Loucy (cell line): ENCODE results near the gene ADAMTS12.
"Not testable (repeated sequence)": the region's sequence is repeated elsewhere in the genome, so short reads cannot be mapped to it uniquely, and the experiment has no call there.

Experiments used
- H2AFZ ChIP-seq: fragments of 200-600 bp; sonication (generic); 2 replicates; pipeline ENCODE4 v1.6.0; 2016; ENCODE audit warnings: antibody characterized with exemption, mild to moderate bottlenecking, low read length, moderate library complexity
- H3F3A ChIP-seq: fragments of 200-600 bp; 2 replicates; pipeline ENCODE4 v1.6.0; 2016; ENCODE audit warnings: antibody characterized with exemption, low read depth, mild to moderate bottlenecking
- H3K27me3 ChIP-seq: fragments of 200-600 bp; sonication (generic); 2 replicates; pipeline ENCODE4 v1.6.1; 2014; ENCODE audit warnings: low read length, mild to moderate bottlenecking; ENCODE audit not compliant: insufficient read depth, poor library complexity, severe bottlenecking
- H3K36me3 ChIP-seq: fragments of 200-600 bp; sonication (generic); 2 replicates; pipeline ENCODE4 v1.6.1; 2016; ENCODE audit warnings: low read length; ENCODE audit not compliant: insufficient read depth
- H3K4me1 ChIP-seq: fragments of 200-600 bp; sonication (generic); 2 replicates; pipeline ENCODE4 v1.5.1; 2014; ENCODE audit warnings: low read length, mild to moderate bottlenecking; ENCODE audit not compliant: insufficient read depth, poor library complexity, severe bottlenecking
- H3K4me2 ChIP-seq: fragments of 200-600 bp; sonication (generic); 2 replicates; pipeline ENCODE4 v1.6.0; 2014; ENCODE audit warnings: antibody characterized with exemption, low read length, low read depth, mild to moderate bottlenecking; ENCODE audit not compliant: poor library complexity, severe bottlenecking
- H3K4me3 ChIP-seq: fragments of 200-600 bp; sonication (generic); 2 replicates; pipeline ENCODE4 v1.5.1; 2014; ENCODE audit warnings: low read length, mild to moderate bottlenecking, mixed read lengths; ENCODE audit not compliant: poor library complexity, severe bottlenecking
- H3K79me2 ChIP-seq: fragments of 200-600 bp; sonication (generic); 2 replicates; pipeline ENCODE4 v1.6.1; 2014; ENCODE audit warnings: low read length; ENCODE audit not compliant: insufficient read depth
- H3K9ac ChIP-seq: fragments of 200-600 bp; sonication (generic); 2 replicates; pipeline ENCODE4 v1.6.0; 2014; ENCODE audit warnings: mild to moderate bottlenecking, low read depth, low read length, moderate library complexity; ENCODE audit not compliant: poor library complexity, severe bottlenecking
- H3K9me2 ChIP-seq: fragments of 200-600 bp; sonication (generic); replicated peaks from 2 replicates; pipeline ENCODE4 v1.6.1; 2016; ENCODE audit warnings: low read depth, low read length, mixed read lengths
- H3K9me3 ChIP-seq: fragments of 200-600 bp; sonication (generic); 2 replicates; pipeline ENCODE4 v1.6.1; 2014; ENCODE audit warnings: mild to moderate bottlenecking, antibody characterized with exemption, low read length, low read depth; ENCODE audit not compliant: insufficient read depth
- H4K20me1 ChIP-seq: fragments of 200-600 bp; sonication (generic); 2 replicates; pipeline ENCODE4 v1.6.0; 2014; ENCODE audit warnings: antibody characterized with exemption, low read length, mild to moderate bottlenecking; ENCODE audit not compliant: insufficient read depth, poor library complexity, severe bottlenecking
- CTCF ChIP-seq: fragments of 200-600 bp; sonication (generic); conservative IDR thresholded peaks from 2 replicates; pipeline ENCODE4 v1.5.1; 2014; ENCODE audit warnings: mild to moderate bottlenecking, antibody characterized with exemption, low read length
- EZH2phosphoT487 ChIP-seq: fragments of 200-600 bp; IDR thresholded peaks from 2 replicates; pipeline ENCODE4 v1.6.1; 2018; ENCODE audit warnings: antibody characterized with exemption, mild to moderate bottlenecking, moderate library complexity, borderline replicate concordance

Gene ADAMTS12

GRCh38 chr5:33880319-33880718 lies 11.5 kb downstream of the ADAMTS12 start:
- Histone ChIP-seq H2AFZ (no peak overlapping the region), H3K27me3 (no peaks in the 10 kb centered on the region), H3K79me2 (no peaks in the 10 kb centered on the region), H3K9me3 (no peaks in the 10 kb centered on the region), H3F3A (no peaks in the 10 kb centered on the region), H4K20me1 (no peaks in the 10 kb centered on the region), H3K9me2 (no peaks in the 10 kb centered on the region), H3K4me1 (no peaks in the 10 kb centered on the region), H3K4me2 (no peak overlapping the region), H3K9ac (no peak overlapping the region), H3K36me3 (no peaks in the 10 kb centered on the region), H3K4me3 (no peak overlapping the region)
- TF ChIP-seq EZH2phosphoT487 (no peak), CTCF (no peak)

GRCh38 chr5:33877449-33877848 lies 14.3 kb downstream of the ADAMTS12 start:
- Histone ChIP-seq H3F3A (no peaks in the 10 kb centered on the region), H4K20me1 (no peaks in the 10 kb centered on the region), H3K4me2 (no peak overlapping the region), H3K9me3 (no peaks in the 10 kb centered on the region), H3K27me3 (no peaks in the 10 kb centered on the region), H3K4me3 (no peak overlapping the region), H3K9ac (no peak overlapping the region), H3K36me3 (no peaks in the 10 kb centered on the region), H2AFZ (no peak overlapping the region), H3K4me1 (no peaks in the 10 kb centered on the region), H3K79me2 (no peaks in the 10 kb centered on the region), H3K9me2 (no peaks in the 10 kb centered on the region)
- TF ChIP-seq CTCF (no peak), EZH2phosphoT487 (no peak)

GRCh38 chr5:33867241-33867640 lies 24.5 kb downstream of the ADAMTS12 start:
- no peaks in the 10 kb centered on the region for H3K79me2 ChIP-seq
- peaks cover 8% of the 10 kb centered on the region; the same call in 1 of the 2 replicates for H3K9me3 ChIP-seq

GRCh38 chr5:33859177-33859576 lies 32.6 kb downstream of the ADAMTS12 start:
- H3K36me3 ChIP-seq, H3K9ac ChIP-seq, H3K4me3 ChIP-seq, H3K9me3 ChIP-seq, H3K79me2 ChIP-seq, H3F3A ChIP-seq, H3K27me3 ChIP-seq, H3K9me2 ChIP-seq, H4K20me1 ChIP-seq, H3K4me1 ChIP-seq: not testable (repeated sequence)
- peak overlapping the region; percentile 69 for H2AFZ ChIP-seq
- H3K4me2 ChIP-seq = peak overlapping the region; percentile 8

More at GRCh38 chr5:33867241-33867640, 24.5 kb downstream of the ADAMTS12 start:
- Histone ChIP-seq H3F3A (no peaks in the 10 kb centered on the region), H3K4me3 (no peak overlapping the region), H3K9ac (no peak overlapping the region), H3K27me3 (no peaks in the 10 kb centered on the region), H2AFZ (no peak overlapping the region), H4K20me1 (no peaks in the 10 kb centered on the region), H3K4me2 (no peak overlapping the region), H3K36me3 (no peaks in the 10 kb centered on the region), H3K9me2 (no peaks in the 10 kb centered on the region), H3K4me1 (no peaks in the 10 kb centered on the region)
- no peak for TF ChIP-seq CTCF
- TF ChIP-seq EZH2phosphoT487 = no peak
